Astrocyte (in vitro differentiated cells and primary cell): ENCODE measurements around the gene HRAS.

Experiments used
- EZH2 ChIP-seq: IDR thresholded peaks from 2 replicates; pipeline ENCODE4 v1.6.1; 2012; ENCODE audit warnings: mild to moderate bottlenecking, low read length, inconsistent platforms; ENCODE audit not compliant: insufficient read depth
- TF ChIP-seq, protein P1 (sequence below): IDR thresholded peaks from 2 replicates; pipeline ENCODE4 v1.5.1; 2011; ENCODE audit warnings: low read depth, mild to moderate bottlenecking, inconsistent platforms, low read length, moderate library complexity; ENCODE audit not compliant: insufficient read depth

DNA sequence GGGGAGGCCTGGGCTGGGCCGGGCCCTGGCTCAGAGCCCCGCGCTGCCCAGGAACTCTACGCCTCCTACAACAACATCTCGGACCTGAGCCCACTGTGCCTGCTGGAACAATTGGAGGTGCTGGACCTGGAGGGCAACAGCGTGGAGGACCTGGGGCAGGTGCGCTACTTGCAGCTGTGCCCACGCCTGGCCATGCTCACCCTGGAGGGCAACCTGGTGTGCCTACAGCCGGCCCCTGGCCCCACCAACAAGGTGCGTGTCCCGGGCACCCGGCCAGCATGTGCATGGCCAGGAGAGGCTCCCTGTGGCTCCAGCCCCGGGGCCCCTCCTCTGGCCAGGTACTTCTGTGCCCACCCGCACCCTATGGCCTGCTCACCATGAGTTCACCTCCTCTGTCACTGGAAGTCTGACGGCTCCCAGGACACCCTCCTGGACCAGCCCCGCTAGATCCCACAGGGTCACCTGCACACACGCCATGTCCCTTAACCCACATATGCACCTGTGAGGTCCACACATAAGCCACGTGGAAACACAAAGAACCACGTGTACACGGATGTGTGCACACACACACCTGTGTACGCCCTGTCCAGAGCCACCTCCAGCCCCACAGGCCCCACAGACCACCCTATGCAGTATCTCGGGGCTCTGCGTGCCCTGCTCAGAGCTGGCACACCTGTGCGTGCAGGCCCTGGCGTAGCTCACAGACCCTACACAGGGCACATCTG is 14.8 kb upstream of the HRAS start:
- TF ChIP-seq, protein P1, sequence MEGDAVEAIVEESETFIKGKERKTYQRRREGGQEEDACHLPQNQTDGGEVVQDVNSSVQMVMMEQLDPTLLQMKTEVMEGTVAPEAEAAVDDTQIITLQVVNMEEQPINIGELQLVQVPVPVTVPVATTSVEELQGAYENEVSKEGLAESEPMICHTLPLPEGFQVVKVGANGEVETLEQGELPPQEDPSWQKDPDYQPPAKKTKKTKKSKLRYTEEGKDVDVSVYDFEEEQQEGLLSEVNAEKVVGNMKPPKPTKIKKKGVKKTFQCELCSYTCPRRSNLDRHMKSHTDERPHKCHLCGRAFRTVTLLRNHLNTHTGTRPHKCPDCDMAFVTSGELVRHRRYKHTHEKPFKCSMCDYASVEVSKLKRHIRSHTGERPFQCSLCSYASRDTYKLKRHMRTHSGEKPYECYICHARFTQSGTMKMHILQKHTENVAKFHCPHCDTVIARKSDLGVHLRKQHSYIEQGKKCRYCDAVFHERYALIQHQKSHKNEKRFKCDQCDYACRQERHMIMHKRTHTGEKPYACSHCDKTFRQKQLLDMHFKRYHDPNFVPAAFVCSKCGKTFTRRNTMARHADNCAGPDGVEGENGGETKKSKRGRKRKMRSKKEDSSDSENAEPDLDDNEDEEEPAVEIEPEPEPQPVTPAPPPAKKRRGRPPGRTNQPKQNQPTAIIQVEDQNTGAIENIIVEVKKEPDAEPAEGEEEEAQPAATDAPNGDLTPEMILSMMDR, result no peak
- TF ChIP-seq EZH2, result no peak
